BJ (cell line): Measurements from ENCODE around the gene METRNL. TPM values are rescaled to one million over a fixed set of nuclear protein-coding genes. Genes with fewer than 3 reads are reported as not detected.

Experiments used
- CTCF ChIA-PET: fragments of 350-600 bp; formaldehyde crosslinking; extraction: SDS; loops from one replicate; lab custom pipeline; 2021; ENCODE audit warnings: antibody characterized with exemption, inconsistent platforms; lab: Yijun Ruan, JAX
- POLR2A ChIA-PET: fragments of 300-600 bp; sonication (Branson Sonifier 250); formaldehyde crosslinking; extraction: SDS; loops from one replicate; lab custom pipeline; 2021; ENCODE audit warnings: antibody characterized with exemption; lab: Charles Lee
- DNase-seq: peaks from one replicate; pipeline ENCODE4 v3.0.0-alpha.2; 2011; ENCODE audit warnings: low read depth
- H3K27me3 ChIP-seq: 2 replicates; pipeline ENCODE4 v1.6.0; 2011; ENCODE audit warnings: low read length; ENCODE audit not compliant: control insufficient read depth, insufficient read depth
- H3K36me3 ChIP-seq: 2 replicates; pipeline ENCODE4 v1.5.1; 2011; ENCODE audit warnings: low read length; ENCODE audit not compliant: control insufficient read depth, insufficient read depth
- H3K4me3 ChIP-seq: 2 replicates; pipeline ENCODE4 v1.5.1; 2011; ENCODE audit warnings: low read depth, mild to moderate bottlenecking, control low read depth, low read length
- polyA plus RNA-seq: library from polyadenylated mRNA; depleted of rRNA; stranded (reverse); fragments of >200 nt; gene quantifications from 2 replicates; pipeline ENCODE4 v1.2.3, GENCODE V29; 2011
- TF ChIP-seq, protein P1 (sequence below): IDR thresholded peaks from 2 replicates; pipeline ENCODE4 v1.5.1; 2011; ENCODE audit warnings: low read depth, mild to moderate bottlenecking, control low read depth, inconsistent platforms, low read length, moderate library complexity; ENCODE audit not compliant: insufficient read depth

The METRNL gene
- polyA plus RNA-seq, 1 experiment, result 63.2 TPM

DNA sequence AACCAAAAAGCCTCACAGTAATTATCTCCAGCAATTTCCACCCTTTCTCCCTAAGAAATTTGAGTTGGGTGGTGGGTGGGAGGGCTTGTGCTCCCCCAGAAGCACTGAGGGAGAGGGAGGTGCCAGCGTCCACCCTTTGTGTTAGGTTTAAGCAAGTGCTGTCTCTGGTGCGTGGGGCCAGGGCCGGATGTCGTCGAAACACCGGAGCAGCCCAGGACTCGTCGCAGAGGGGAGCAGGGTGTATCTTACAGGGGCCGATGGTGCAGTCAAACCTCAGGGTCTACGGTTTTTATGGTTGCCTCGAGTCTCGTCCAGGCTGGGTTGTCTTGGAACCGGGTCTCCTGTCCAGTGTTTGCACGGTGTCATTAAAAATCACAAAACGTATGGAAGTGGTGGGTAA is 35.3 kb downstream of the METRNL start:
- ChIA-PET POLR2A (no interaction called here), CTCF (no interaction called here)
- Histone ChIP-seq H3K4me3 (no peak overlapping the region), H3K27me3 (no peaks in the 10 kb centered on the region), H3K36me3 (no peaks in the 10 kb centered on the region)
- no peak for DNase-seq
- TF ChIP-seq, protein P1, sequence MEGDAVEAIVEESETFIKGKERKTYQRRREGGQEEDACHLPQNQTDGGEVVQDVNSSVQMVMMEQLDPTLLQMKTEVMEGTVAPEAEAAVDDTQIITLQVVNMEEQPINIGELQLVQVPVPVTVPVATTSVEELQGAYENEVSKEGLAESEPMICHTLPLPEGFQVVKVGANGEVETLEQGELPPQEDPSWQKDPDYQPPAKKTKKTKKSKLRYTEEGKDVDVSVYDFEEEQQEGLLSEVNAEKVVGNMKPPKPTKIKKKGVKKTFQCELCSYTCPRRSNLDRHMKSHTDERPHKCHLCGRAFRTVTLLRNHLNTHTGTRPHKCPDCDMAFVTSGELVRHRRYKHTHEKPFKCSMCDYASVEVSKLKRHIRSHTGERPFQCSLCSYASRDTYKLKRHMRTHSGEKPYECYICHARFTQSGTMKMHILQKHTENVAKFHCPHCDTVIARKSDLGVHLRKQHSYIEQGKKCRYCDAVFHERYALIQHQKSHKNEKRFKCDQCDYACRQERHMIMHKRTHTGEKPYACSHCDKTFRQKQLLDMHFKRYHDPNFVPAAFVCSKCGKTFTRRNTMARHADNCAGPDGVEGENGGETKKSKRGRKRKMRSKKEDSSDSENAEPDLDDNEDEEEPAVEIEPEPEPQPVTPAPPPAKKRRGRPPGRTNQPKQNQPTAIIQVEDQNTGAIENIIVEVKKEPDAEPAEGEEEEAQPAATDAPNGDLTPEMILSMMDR, result no peak

DNA sequence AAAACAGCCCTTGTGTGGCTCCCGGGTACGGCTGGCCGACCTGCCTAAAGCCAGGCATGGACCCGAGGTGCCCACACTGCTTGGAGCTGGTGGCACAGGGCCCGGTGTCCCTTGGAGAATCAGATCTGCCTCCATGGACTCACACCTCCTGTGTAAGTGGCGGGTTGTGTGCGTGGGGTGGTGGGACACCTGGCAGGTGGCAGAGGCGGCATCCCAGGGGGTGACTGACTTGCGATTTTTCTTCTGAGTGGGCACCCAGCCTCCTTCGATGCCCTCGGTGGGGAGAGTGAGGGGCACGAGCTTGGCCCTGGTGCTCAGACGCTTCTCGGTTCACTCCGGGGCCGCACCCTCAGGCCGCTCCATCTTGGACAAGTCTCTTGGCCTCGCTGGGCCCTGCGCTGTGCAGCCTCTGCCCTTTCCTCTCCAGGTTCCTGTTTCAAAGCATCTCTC is 35.8 kb downstream of the METRNL start:
- TF ChIP-seq, protein P1, result no peak
- no peak for DNase-seq
- H3K4me3 ChIP-seq, result no peak overlapping the region
- H3K27me3 ChIP-seq, result no peaks in the 10 kb centered on the region
- CTCF ChIA-PET, result no interaction called here
- POLR2A ChIA-PET, result no interaction called here
- H3K36me3 ChIP-seq, result no peaks in the 10 kb centered on the region

DNA sequence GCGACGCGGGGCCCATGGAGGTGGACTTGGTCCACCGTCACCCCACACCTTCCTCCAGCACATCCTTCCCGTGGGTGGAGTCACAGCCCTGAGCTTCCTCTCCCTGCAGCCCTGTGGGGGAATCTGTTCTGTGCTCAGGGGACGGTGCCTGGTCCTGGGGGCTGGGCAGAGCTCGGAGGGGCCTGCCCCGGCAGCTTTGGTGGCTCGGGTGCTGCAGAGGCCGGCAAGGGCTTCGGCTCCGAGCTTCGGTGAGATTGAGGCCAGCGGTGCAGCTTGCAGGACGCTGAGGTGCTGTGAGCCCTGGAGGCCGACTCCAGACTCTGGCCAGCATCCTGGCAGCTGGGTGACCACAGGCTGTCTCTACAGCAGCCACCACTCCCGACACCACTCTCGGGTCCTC is 36.4 kb downstream of the METRNL start:
- no peak overlapping the region for H3K4me3 ChIP-seq
- ChIA-PET POLR2A (no interaction called here), CTCF (no interaction called here)
- H3K27me3 ChIP-seq, result no peaks in the 10 kb centered on the region
- DNase-seq, result no peak
- no peaks in the 10 kb centered on the region for H3K36me3 ChIP-seq
- TF ChIP-seq, protein P1, result no peak

DNA sequence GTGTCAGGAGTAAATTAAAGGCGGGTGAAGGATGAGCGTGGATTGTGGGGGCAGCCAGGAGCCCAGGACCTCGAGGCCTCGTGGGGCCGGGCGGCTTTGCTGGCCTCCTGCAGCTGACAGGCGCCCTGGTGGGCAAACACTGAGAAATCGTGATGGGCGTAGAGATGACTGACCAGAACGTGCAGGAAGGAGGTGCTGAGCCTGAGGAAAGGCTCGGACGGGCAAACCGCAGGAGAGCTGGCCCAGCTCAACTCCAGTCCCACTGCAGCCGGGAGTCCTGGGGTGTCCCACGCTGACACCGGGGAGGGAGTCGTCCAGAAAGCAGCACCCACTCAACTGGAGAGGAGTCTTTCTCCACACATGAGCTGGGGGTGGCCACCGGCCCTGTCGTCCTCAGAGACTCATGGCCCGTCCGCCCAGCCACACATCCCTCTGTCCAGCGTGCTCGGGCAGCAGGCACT is 36.9 kb downstream of the METRNL start:
- CTCF ChIA-PET, result interaction anchor here (0.6 kb wide), 1 partner anchor 399 kb away, joined by 3 read pairs; no protein-coding TSS in a partner anchor
- POLR2A ChIA-PET, result no interaction called here
- Histone ChIP-seq H3K36me3 (no peaks in the 10 kb centered on the region), H3K27me3 (no peaks in the 10 kb centered on the region), H3K4me3 (no peak overlapping the region)
- DNase-seq, result no peak
- TF ChIP-seq, protein P1, result no peak

DNA sequence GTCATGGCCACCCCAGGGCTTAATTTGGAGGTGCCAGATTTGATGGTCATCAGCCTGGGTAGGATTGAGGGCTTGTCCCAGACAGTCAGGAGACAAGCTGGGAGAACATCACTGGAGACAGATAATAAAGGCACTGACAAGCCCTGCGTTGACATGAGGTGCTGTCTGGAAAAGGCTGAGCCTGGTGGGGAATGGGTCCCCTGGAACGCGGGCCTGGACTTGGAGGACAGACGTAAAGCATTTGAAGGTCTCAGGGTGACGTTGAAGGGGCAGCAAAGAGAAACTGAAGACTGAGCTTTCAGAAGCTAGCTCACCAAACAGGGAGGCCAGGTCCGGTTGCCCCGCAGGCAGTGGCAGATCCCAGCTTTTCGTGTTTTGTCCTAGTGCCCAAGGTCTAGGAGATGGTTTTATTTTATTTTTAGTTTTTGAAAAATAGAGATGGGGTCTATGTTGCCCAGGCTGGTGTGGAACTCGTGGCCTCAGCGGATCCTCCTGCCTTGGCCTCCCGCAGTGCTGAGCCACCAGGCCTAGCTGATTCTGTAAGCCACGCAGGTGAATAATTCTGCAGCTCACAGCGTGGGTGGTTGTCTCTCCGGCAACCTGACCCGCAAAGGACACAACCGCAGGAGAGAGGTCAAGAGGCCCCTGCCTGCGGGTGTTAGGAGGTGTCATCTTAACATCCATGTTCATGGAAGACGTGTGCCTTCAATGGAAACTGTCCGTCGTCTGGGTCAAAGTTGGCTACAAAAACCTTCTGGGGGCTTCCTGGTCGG is 37.6 kb downstream of the METRNL start:
- DNase-seq, result no peak
- TF ChIP-seq, protein P1, result no peak
- Histone ChIP-seq H3K36me3 (no peaks in the 10 kb centered on the region), H3K4me3 (no peak overlapping the region), H3K27me3 (no peaks in the 10 kb centered on the region)
- POLR2A ChIA-PET, result no interaction called here
- CTCF ChIA-PET, result interaction anchor here (0.6 to 1.0 kb wide), 3 partner anchors 13 to 399 kb away, joined by 3 to 4 read pairs (median 3); no protein-coding TSS in a partner anchor
